Coronary artery (tissue), 2 donors: ENCODE results near the gene UNC80.

Experiments used
- DNase-seq: peaks from one replicate; pipeline ENCODE4 v3.0.0-alpha.2; 2017; ENCODE audit warnings: low spot score
- H3K27ac ChIP-seq, 2 donors: fragments of 200-600 bp; sonication (generic); one replicate each; pipeline ENCODE4 v1.5.1; 2016 to 2019
- H3K4me3 ChIP-seq: fragments of 200-600 bp; sonication (generic); 2 replicates; pipeline ENCODE4 v1.5.1; 2016; ENCODE audit warnings: mild to moderate bottlenecking, moderate library complexity
- CTCF ChIP-seq: fragments of 200-600 bp; sonication (generic); IDR thresholded peaks from one replicate; pipeline ENCODE4 v1.5.1; 2019; ENCODE audit warnings: antibody characterized with exemption

Gene UNC80

GRCh38 chr2:209922116-209922515, 150.5 kb downstream of the UNC80 start:
- TF ChIP-seq CTCF: no peak
- no peak overlapping the region for H3K4me3 ChIP-seq

GRCh38 chr2:209929369-209929768, 157.7 kb downstream of the UNC80 start:
- Histone ChIP-seq H3K4me3 (no peak overlapping the region), H3K27ac (no peak overlapping the region)
- no peak for TF ChIP-seq CTCF
- DNase-seq: no peak

More at GRCh38 chr2:209922116-209922515, 150.5 kb downstream of the UNC80 start:
- DNase-seq: no peak
- H3K27ac ChIP-seq: no peak overlapping the region

- Histone ChIP-seq H3K4me3 (peak overlapping the region; percentile 36), H3K27ac (no peak overlapping the region)
- no peak for TF ChIP-seq CTCF
- DNase-seq: no peak
Measured at GRCh38 chr2:209933499-209934483, 162.2 kb downstream of the UNC80 start.

GRCh38 chr2:209936106-209936666, 164.6 kb downstream of the UNC80 start:
- TF ChIP-seq CTCF: no peak
- no peak overlapping the region for H3K4me3 ChIP-seq
- no peak for DNase-seq
- H3K27ac ChIP-seq: no peak overlapping the region

- H3K4me3 ChIP-seq: no peak overlapping the region
- no peak overlapping the region for H3K27ac ChIP-seq
- no peak for DNase-seq
- TF ChIP-seq CTCF: no peak
Measured at GRCh38 chr2:209937893-209938292, 166.3 kb downstream of the UNC80 start.

- no peak for DNase-seq
- no peak for TF ChIP-seq CTCF
- H3K4me3 ChIP-seq: no peak overlapping the region
- no peak overlapping the region for H3K27ac ChIP-seq
Measured at GRCh38 chr2:209938906-209939305, 167.3 kb downstream of the UNC80 start.
